Type B pancreatic cell (in vitro differentiated cells): ENCODE data around the gene ERI2. TPM values are rescaled to one million over a fixed set of nuclear protein-coding genes. Genes with fewer than 3 reads are reported as not detected.

Experiments
- DNase-seq: peaks from one replicate; pipeline ENCODE4 v3.0.0; 2021; ENCODE audit warnings: mixed read lengths; ENCODE audit not compliant: unreplicated experiment; ENCODE audit errors: extremely low spot score
- H3K27ac Mint-ChIP-seq: 2 replicates; pipeline ENCODE4 v1.8.0; 2021; ENCODE audit warnings: mild to moderate bottlenecking, mixed read lengths
- H3K27me3 Mint-ChIP-seq: 2 replicates; pipeline ENCODE4 v1.8.0; 2021; ENCODE audit warnings: mixed read lengths
- H3K36me3 Mint-ChIP-seq: 2 replicates; pipeline ENCODE4 v1.8.0; 2021; ENCODE audit warnings: mixed read lengths
- H3K4me1 Mint-ChIP-seq: one replicate; pipeline ENCODE4 v1.8.0; 2021; ENCODE audit warnings: mixed read lengths; ENCODE audit not compliant: unreplicated experiment
- H3K4me3 Mint-ChIP-seq: 2 replicates; pipeline ENCODE4 v1.8.0; 2021; ENCODE audit warnings: mild to moderate bottlenecking, mixed read lengths
- H3K9me3 Mint-ChIP-seq: 2 replicates; pipeline ENCODE4 v1.8.0; 2021; ENCODE audit warnings: mixed read lengths
- CTCF ChIP-seq: fragments of 200-600 bp; sonication (generic); conservative IDR thresholded peaks from 2 replicates; pipeline ENCODE4 v1.5.0; 2021; ENCODE audit warnings: antibody characterized with exemption, mild to moderate bottlenecking
- total RNA-seq: library from RNA; stranded (reverse); gene quantifications from 2 replicates; pipeline ENCODE4 v1.2.1, GENCODE V29; 2021; ENCODE audit warnings: low replicate concordance

ERI2 gene
- total RNA-seq, 1 donor from 2014 or later = 35.9 TPM

GRCh38 chr16:20844588-20844987 lies 38.3 kb upstream of the ERI2 start:
- Mint-ChIP-seq H3K27me3 (no peaks in the 10 kb centered on the region), H3K27ac (no peak overlapping the region), H3K36me3 (peaks cover 9% of the 10 kb centered on the region), H3K4me3 (no peak overlapping the region), H3K9me3 (no peaks in the 10 kb centered on the region), H3K4me1 (no peaks in the 10 kb centered on the region)
- TF ChIP-seq CTCF = no peak
- DNase-seq = no peak

GRCh38 chr16:20844054-20844453 lies 37.8 kb upstream of the ERI2 start:
- no peak for TF ChIP-seq CTCF
- Mint-ChIP-seq H3K4me1 (no peaks in the 10 kb centered on the region), H3K4me3 (no peak overlapping the region), H3K27ac (no peak overlapping the region), H3K27me3 (no peaks in the 10 kb centered on the region), H3K9me3 (no peaks in the 10 kb centered on the region), H3K36me3 (peaks cover 9% of the 10 kb centered on the region)
- no peak for DNase-seq

- Mint-ChIP-seq H3K4me3 (no peak overlapping the region), H3K27me3 (no peaks in the 10 kb centered on the region), H3K36me3 (peaks cover 30% of the 10 kb centered on the region), H3K4me1 (no peaks in the 10 kb centered on the region), H3K27ac (no peak overlapping the region), H3K9me3 (peaks cover 7% of the 10 kb centered on the region)
- no peak for DNase-seq
- TF ChIP-seq CTCF = no peak
Observed at GRCh38 chr16:20839504-20839903, 33.2 kb upstream of the ERI2 start.

GRCh38 chr16:20838240-20838639 lies 32.0 kb upstream of the ERI2 start:
- no peak overlapping the region for H3K27ac Mint-ChIP-seq

GRCh38 chr16:20833086-20833485 lies 26.8 kb upstream of the ERI2 start:
- no peak for DNase-seq
- TF ChIP-seq CTCF = no peak
- H3K36me3 Mint-ChIP-seq = peaks cover 25% of the 10 kb centered on the region
- H3K4me3 Mint-ChIP-seq = no peak overlapping the region
- H3K9me3 Mint-ChIP-seq = peaks cover 7% of the 10 kb centered on the region
- no peaks in the 10 kb centered on the region for H3K27me3 Mint-ChIP-seq
- no peak overlapping the region for H3K27ac Mint-ChIP-seq
- H3K4me1 Mint-ChIP-seq = no peaks in the 10 kb centered on the region

More at GRCh38 chr16:20838240-20838639, 32.0 kb upstream of the ERI2 start:
- no peak for DNase-seq
- Mint-ChIP-seq H3K4me3 (no peak overlapping the region), H3K36me3 (peaks cover 32% of the 10 kb centered on the region), H3K9me3 (peaks cover 7% of the 10 kb centered on the region), H3K4me1 (no peaks in the 10 kb centered on the region), H3K27me3 (no peaks in the 10 kb centered on the region)
- TF ChIP-seq CTCF = no peak

GRCh38 chr16:20830372-20830771 lies 24.1 kb upstream of the ERI2 start:
- Mint-ChIP-seq H3K27me3 (no peaks in the 10 kb centered on the region), H3K9me3 (no peaks in the 10 kb centered on the region), H3K4me3 (no peak overlapping the region), H3K4me1 (no peaks in the 10 kb centered on the region), H3K27ac (no peak overlapping the region), H3K36me3 (peaks cover 9% of the 10 kb centered on the region)
- no peak for DNase-seq
- no peak for TF ChIP-seq CTCF
